ENCODE measurements around the gene BRSK2. TPM values are rescaled to one million over a fixed set of nuclear protein-coding genes. Genes with fewer than 3 reads are reported as not detected.

BRSK2 gene
- total and polyA plus RNA-seq, 2 of the 4 experiments (the other 2 are of a cell fraction) = 0.18 to 0.62 TPM

- no peak overlapping the region for H2BK20ac ChIP-seq (ENCODE audit: low read depth, low read length)
- H2BK120ac ChIP-seq (ENCODE audit: low read depth, low read length) = no peak overlapping the region
- ATAC-seq (ENCODE audit: low read depth) (no peak), DNase-seq (no peak)
- dilution Hi-C loops (cut with HindIII; ENCODE audit: low sequenced_read_pairs, unreplicated experiment) = no loop called here
- 88% methylated on average over 19 of the region's 32 CpGs; no CpG with 5 or more reads in 1 of the 2 experiments for WGBS, 2 experiments (ENCODE audit: extremely low coverage in 2 of 2, insufficient read length in 1 of 2)
- H3K9me1 ChIP-seq (ENCODE audit: insufficient read depth, low read length) = no peaks in the 10 kb centered on the region
- H2AFZ ChIP-seq (replicated peaks; ENCODE audit: low read length, poor library complexity) = no peak overlapping the region
- H4K91ac ChIP-seq (ENCODE audit: insufficient read depth, low read depth, low read length) = no peak overlapping the region
- intact Hi-C loops (cut with micrococcal nuclease) = no loop called here
- no peak overlapping the region for H3K18ac ChIP-seq (ENCODE audit: low read depth, low read length)
- POLR2A ChIA-PET (ENCODE audit: unreplicated experiment) = no interaction called here
- TF ChIP-seq RCOR1 (IDR thresholded peaks at IDR 0.05; ENCODE audit: insufficient replicate concordance, low read length) (no peak), MAZ (IDR thresholded peaks at IDR 0.05; ENCODE audit: borderline replicate concordance, low read depth, low read length) (no peak), RFX5 (IDR thresholded peaks at IDR 0.05; ENCODE audit: low read depth, low read length) (no peak), POLR2A (IDR thresholded peaks at IDR 0.05; ENCODE audit: low read depth, low read length) (no peak), CTCF (conservative IDR thresholded peaks at IDR 0.05; ENCODE audit: low read depth, low read length) (no peak), BHLHE40 (IDR thresholded peaks at IDR 0.05; ENCODE audit: low read depth, low read length) (no peak), CHD1 (IDR thresholded peaks at IDR 0.05; ENCODE audit: low read depth, low read length) (no peak), MAFK (IDR thresholded peaks at IDR 0.05; ENCODE audit: low read depth, low read length) (no peak), SMC3 (IDR thresholded peaks at IDR 0.05; ENCODE audit: low read depth, low read length) (no peak), NFE2L2 (IDR thresholded peaks at IDR 0.05; ENCODE audit: low read depth, low read length) (no peak), USF2 (IDR thresholded peaks at IDR 0.05; ENCODE audit: low read depth, low read length) (no peak), RAD21 (IDR thresholded peaks at IDR 0.05; ENCODE audit: low read length) (no peak), CEBPB (IDR thresholded peaks at IDR 0.05; ENCODE audit: low read depth, low read length) (no peak), FOS (IDR thresholded peaks at IDR 0.05; ENCODE audit: low read depth, low read length) (no peak), MXI1 (IDR thresholded peaks at IDR 0.05; ENCODE audit: borderline replicate concordance, low read depth, low read length) (no peak)
- H4K5ac ChIP-seq (ENCODE audit: low read depth, low read length) = no peak overlapping the region
- no peaks in the 10 kb centered on the region for H3K4me1 ChIP-seq (ENCODE audit: control insufficient read depth, insufficient read depth, low read length)
- no peaks in the 10 kb centered on the region for H3K79me1 ChIP-seq (ENCODE audit: low read depth in 1 of 2, low read length in 2 of 2)
- H3K27ac ChIP-seq (ENCODE audit: insufficient read depth, low read length) = no peak overlapping the region
- no peak overlapping the region for H3K4me2 ChIP-seq (ENCODE audit: low read depth, low read length)
- CTCF ChIA-PET = no interaction called here
- in situ Hi-C loops (cut with MboI; ENCODE audit: low sequenced_read_pairs) = no loop called here
- H2AK5ac ChIP-seq (ENCODE audit: low read depth, low read length) = no peak overlapping the region
- H3K9ac ChIP-seq (ENCODE audit: low read depth, low read length) = no peak overlapping the region
- no peak overlapping the region for H3K4me3 ChIP-seq (ENCODE audit: insufficient read depth, low read depth, low read length)
- no peaks in the 10 kb centered on the region for H3K36me3 ChIP-seq (ENCODE audit: control insufficient read depth, insufficient read depth, low read length)
- no peak overlapping the region for H3K14ac ChIP-seq (replicated peaks; ENCODE audit: low read depth, low read length)
- BruUV-seq (replicated peaks) = no TSS peak
- H4K8ac ChIP-seq (ENCODE audit: low read depth in 2 of 2, low read length in 2 of 2) = no peak overlapping the region
- H3K56ac ChIP-seq (ENCODE audit: extremely low read depth, insufficient read depth, low read length) = no peak overlapping the region
- H3K23ac ChIP-seq (ENCODE audit: low read depth, low read length) = no peak overlapping the region
- no peaks in the 10 kb centered on the region for H4K20me1 ChIP-seq (ENCODE audit: insufficient read depth, low read length)
- H2AK9ac ChIP-seq (replicated peaks; ENCODE audit: low read depth, low read length, poor library complexity) = no peak overlapping the region
- no peaks in the 10 kb centered on the region; the same call in 1 of the 2 replicates for H3K27me3 ChIP-seq (ENCODE audit: control insufficient read depth, insufficient read depth, low read length)
- H3K4ac ChIP-seq (ENCODE audit: low read depth, low read length) = no peak overlapping the region
- H2BK5ac ChIP-seq (ENCODE audit: low read depth, low read length, poor library complexity, severe bottlenecking) = no peak overlapping the region
- no peak overlapping the region for H2BK15ac ChIP-seq (ENCODE audit: low read depth, low read length)
- no peaks in the 10 kb centered on the region for H3K9me3 ChIP-seq (ENCODE audit: control insufficient read depth, insufficient read depth, low read length)
Measured at GRCh38 chr11:1444823-1445422, 55.2 kb downstream of the BRSK2 start.

Data from IMR-90 (cell line).